PC-3 (cell line): Measurements from ENCODE around the gene TGIF1. TPM values are rescaled to one million over a fixed set of nuclear protein-coding genes. Genes with fewer than 3 reads are reported as not detected.

ENCODE experiments used
- ATAC-seq: fragments of 200-7000 bp; cut with Tn5 transposase; 2 replicates; pipeline ENCODE4 v1.9.1; 2020; ENCODE audit warnings: mild to moderate bottlenecking, moderate library complexity
- BruUV-seq: library from RNA; stranded (reverse); fragments of 400-500 nt; replicated peaks from 2 replicates; lab custom pipeline; 2021; lab: Mats Ljungman, UMichigan
- CTCF ChIA-PET: fragments of 300-600 bp; sonication (Branson Sonifier 250); formaldehyde crosslinking; loops from one replicate; lab custom pipeline; 2022; ENCODE audit warnings: antibody characterized with exemption; lab: Charles Lee
- POLR2A ChIA-PET: fragments of 300-600 bp; sonication (Branson Sonifier 250); formaldehyde crosslinking; loops from one replicate; lab custom pipeline; 2022; ENCODE audit warnings: antibody characterized with exemption; ENCODE audit not compliant: unreplicated experiment; lab: Charles Lee
- DNase-seq: peaks from one replicate; pipeline ENCODE4 v3.0.0-alpha.2; 2015
- H2AFZ ChIP-seq: fragments of 300-600 bp; sonication (generic); 2 replicates; pipeline ENCODE4 v1.6.0; 2016; ENCODE audit warnings: antibody characterized with exemption, low read length
- H3F3A ChIP-seq: fragments of 300-600 bp; sonication (generic); one replicate; pipeline ENCODE4 v1.6.0; 2017; ENCODE audit warnings: antibody characterized with exemption, low read length, control low read depth, mild to moderate bottlenecking; ENCODE audit not compliant: unreplicated experiment
- H3K27ac ChIP-seq: fragments of 300-600 bp; sonication (generic); 2 replicates; pipeline ENCODE4 v1.5.1; 2016; ENCODE audit warnings: mild to moderate bottlenecking, low read length
- H3K27me3 ChIP-seq: fragments of 300-600 bp; sonication (generic); 2 replicates; pipeline ENCODE4 v1.6.1; 2016; ENCODE audit warnings: low read length, mixed read lengths
- H3K36me3 ChIP-seq: fragments of 300-600 bp; sonication (generic); 2 replicates; pipeline ENCODE4 v1.6.1; 2016; ENCODE audit warnings: low read depth, mixed run types, low read length, mixed read lengths
- H3K4me1 ChIP-seq: fragments of 300-600 bp; sonication (generic); 2 replicates; pipeline ENCODE4 v1.5.1; 2016; ENCODE audit warnings: low read length; ENCODE audit not compliant: insufficient read depth
- H3K4me2 ChIP-seq: fragments of 300-600 bp; sonication (generic); 2 replicates; pipeline ENCODE4 v1.6.0; 2016; ENCODE audit warnings: low read length
- H3K4me3 ChIP-seq: fragments of 300-600 bp; sonication (generic); 2 replicates; pipeline ENCODE4 v1.5.1; 2016; ENCODE audit warnings: mild to moderate bottlenecking, low read length, mixed read lengths
- H3K79me2 ChIP-seq: fragments of 300-600 bp; sonication (generic); 2 replicates; pipeline ENCODE4 v1.6.1; 2017; ENCODE audit warnings: low read length, mixed read lengths
- H3K9ac ChIP-seq: fragments of 300-600 bp; sonication (generic); 2 replicates; pipeline ENCODE4 v1.6.0; 2016; ENCODE audit warnings: mild to moderate bottlenecking, low read length
- H3K9me2 ChIP-seq: fragments of 300-600 bp; sonication (generic); replicated peaks from 2 replicates; pipeline ENCODE4 v1.6.1; 2016; ENCODE audit warnings: mixed run types, low read length, mixed read lengths
- H3K9me3 ChIP-seq: fragments of 300-600 bp; sonication (generic); 2 replicates; pipeline ENCODE4 v1.6.1; 2016; ENCODE audit warnings: low read length, mixed read lengths
- H4K20me1 ChIP-seq: fragments of 300-600 bp; sonication (generic); 2 replicates; pipeline ENCODE4 v1.6.1; 2016; ENCODE audit warnings: low read length, mixed read lengths
- EZH2 ChIP-seq: fragments of 300-600 bp; sonication (generic); IDR thresholded peaks from one replicate; pipeline ENCODE4 v1.6.1; 2017; ENCODE audit warnings: antibody characterized with exemption, mild to moderate bottlenecking, low read length; ENCODE audit not compliant: unreplicated experiment
- EZH2phosphoT487 ChIP-seq: fragments of 300-600 bp; sonication (generic); IDR thresholded peaks from 2 replicates; pipeline ENCODE4 v1.6.1; 2018; ENCODE audit warnings: mild to moderate bottlenecking, antibody characterized with exemption, low read length, borderline replicate concordance
- intact Hi-C: fragments of 100-400 bp; cut with micrococcal nuclease; formaldehyde crosslinking; loops from 2 replicates; pipeline ENCODE4 v1.9.0; 2023
- total RNA-seq: library from RNA; depleted of rRNA; stranded (reverse); fragments of >200 nt; gene quantifications from 2 replicates; pipeline ENCODE4 v1.2.3, GENCODE V29; 2014
- TF ChIP-seq, protein P1 (sequence below): fragments of 300-600 bp; sonication (generic); conservative IDR thresholded peaks from 2 replicates; pipeline ENCODE4 v1.5.1; 2017; ENCODE audit warnings: antibody characterized with exemption, low read depth, mild to moderate bottlenecking, low read length

TGIF1 gene
- total RNA-seq, 1 experiment from 2014 or later: 114 TPM

DNA sequence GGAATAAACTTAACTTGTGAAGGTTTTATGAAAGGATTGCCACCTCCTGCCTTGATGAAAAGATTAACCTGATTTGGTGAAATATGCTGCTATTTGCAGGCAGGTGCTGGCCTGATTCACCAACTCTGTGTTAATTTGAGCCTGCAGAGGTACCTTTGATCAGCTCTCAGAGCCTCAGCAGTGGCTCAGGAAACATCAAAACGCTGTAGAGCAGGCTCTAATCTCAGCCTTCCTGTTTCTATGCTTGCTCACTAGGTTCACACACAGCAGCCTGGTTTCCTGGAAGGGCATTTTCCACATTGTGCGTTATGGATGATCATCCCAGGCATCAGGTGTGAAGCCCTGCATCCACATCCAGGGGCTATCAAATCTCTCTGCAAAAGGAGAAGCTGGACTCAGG, 16.9 kb downstream of the TGIF1 start:
- H3K9me3 ChIP-seq: no peaks in the 10 kb centered on the region
- peaks cover 13% of the 10 kb centered on the region for H3K4me1 ChIP-seq
- H2AFZ ChIP-seq: no peak overlapping the region
- H3F3A ChIP-seq: peaks cover 3% of the 10 kb centered on the region
- ChIA-PET CTCF (interaction anchor here (0.6 kb wide), 1 partner anchor 71 kb away, joined by 3 read pairs; no protein-coding TSS in a partner anchor), POLR2A (no interaction called here)
- H3K79me2 ChIP-seq: no peaks in the 10 kb centered on the region
- no TSS peak for BruUV-seq
- ATAC-seq: peak; percentile 16; the same call in 1 of the 2 replicates
- peak overlapping the region; percentile 43; the same call in 1 of the 2 replicates for H3K27ac ChIP-seq
- no peak overlapping the region for H3K4me3 ChIP-seq
- H3K9ac ChIP-seq: no peak overlapping the region
- no peaks in the 10 kb centered on the region for H3K27me3 ChIP-seq
- peaks cover 4% of the 10 kb centered on the region; the same call in 1 of the 2 replicates for H3K36me3 ChIP-seq
- H3K9me2 ChIP-seq: no peaks in the 10 kb centered on the region
- no peak for TF ChIP-seq EZH2
- no peak for TF ChIP-seq EZH2phosphoT487
- TF ChIP-seq, protein P1, sequence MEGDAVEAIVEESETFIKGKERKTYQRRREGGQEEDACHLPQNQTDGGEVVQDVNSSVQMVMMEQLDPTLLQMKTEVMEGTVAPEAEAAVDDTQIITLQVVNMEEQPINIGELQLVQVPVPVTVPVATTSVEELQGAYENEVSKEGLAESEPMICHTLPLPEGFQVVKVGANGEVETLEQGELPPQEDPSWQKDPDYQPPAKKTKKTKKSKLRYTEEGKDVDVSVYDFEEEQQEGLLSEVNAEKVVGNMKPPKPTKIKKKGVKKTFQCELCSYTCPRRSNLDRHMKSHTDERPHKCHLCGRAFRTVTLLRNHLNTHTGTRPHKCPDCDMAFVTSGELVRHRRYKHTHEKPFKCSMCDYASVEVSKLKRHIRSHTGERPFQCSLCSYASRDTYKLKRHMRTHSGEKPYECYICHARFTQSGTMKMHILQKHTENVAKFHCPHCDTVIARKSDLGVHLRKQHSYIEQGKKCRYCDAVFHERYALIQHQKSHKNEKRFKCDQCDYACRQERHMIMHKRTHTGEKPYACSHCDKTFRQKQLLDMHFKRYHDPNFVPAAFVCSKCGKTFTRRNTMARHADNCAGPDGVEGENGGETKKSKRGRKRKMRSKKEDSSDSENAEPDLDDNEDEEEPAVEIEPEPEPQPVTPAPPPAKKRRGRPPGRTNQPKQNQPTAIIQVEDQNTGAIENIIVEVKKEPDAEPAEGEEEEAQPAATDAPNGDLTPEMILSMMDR: no peak
- H3K4me2 ChIP-seq: peak overlapping the region; percentile 50; the same call in 1 of the 2 replicates
- intact Hi-C loops: no loop called here
- no peaks in the 10 kb centered on the region for H4K20me1 ChIP-seq
- no peak for DNase-seq

DNA sequence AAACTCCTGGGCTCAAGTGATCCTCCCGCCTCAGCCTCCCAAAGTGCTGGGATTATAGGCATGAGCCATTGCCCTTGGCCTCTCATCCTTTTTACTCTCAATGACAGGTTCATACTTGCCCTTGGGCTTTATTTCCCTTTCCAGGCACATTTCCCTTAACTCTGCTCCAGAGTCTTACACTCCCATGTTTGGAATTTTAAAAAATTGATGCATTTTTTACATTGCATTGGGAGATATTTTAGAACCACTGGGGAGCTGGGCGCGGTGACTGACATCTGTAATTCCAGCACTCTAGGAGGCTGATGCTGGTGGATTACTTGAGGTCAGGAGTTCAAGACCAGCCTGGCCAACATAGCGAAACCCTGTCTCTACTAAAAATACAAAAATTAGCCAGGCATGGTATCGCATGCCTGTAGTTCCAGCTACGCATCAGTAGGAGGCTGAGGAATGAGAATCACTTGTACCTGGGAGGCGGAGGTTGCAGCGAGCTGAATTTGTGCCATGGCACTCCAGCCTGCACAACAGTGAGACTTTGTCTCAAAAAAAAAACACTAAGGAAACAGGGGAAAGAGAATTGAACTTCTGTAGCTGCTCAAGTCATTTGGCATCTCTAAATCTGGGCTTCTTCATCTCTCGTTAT, 18.2 kb downstream of the TGIF1 start:
- peaks cover 3% of the 10 kb centered on the region for H3F3A ChIP-seq
- no peaks in the 10 kb centered on the region for H3K9me2 ChIP-seq
- TF ChIP-seq, protein P1: 0 out of 2 replicates have a peak, but pooled peaks have one; percentile 13
- no peak for TF ChIP-seq EZH2
- TF ChIP-seq EZH2phosphoT487: no peak
- intact Hi-C loops: no loop called here
- DNase-seq (no peak), ATAC-seq (no peak)
- H3K9ac ChIP-seq: no peak overlapping the region
- H3K27me3 ChIP-seq: no peaks in the 10 kb centered on the region
- no peak overlapping the region for H2AFZ ChIP-seq
- no peaks in the 10 kb centered on the region for H3K9me3 ChIP-seq
- ChIA-PET CTCF (no interaction called here), POLR2A (interaction anchor here (0.5 kb wide), 1 partner anchor 14 kb away, joined by 37 read pairs; no protein-coding TSS in a partner anchor)
- H3K4me1 ChIP-seq: peaks cover 13% of the 10 kb centered on the region
- no peak overlapping the region for H3K27ac ChIP-seq
- H3K4me3 ChIP-seq: no peak overlapping the region
- H3K36me3 ChIP-seq: no peaks in the 10 kb centered on the region
- BruUV-seq: no TSS peak
- H4K20me1 ChIP-seq: no peaks in the 10 kb centered on the region
- H3K4me2 ChIP-seq: no peak overlapping the region
- H3K79me2 ChIP-seq: no peaks in the 10 kb centered on the region

DNA sequence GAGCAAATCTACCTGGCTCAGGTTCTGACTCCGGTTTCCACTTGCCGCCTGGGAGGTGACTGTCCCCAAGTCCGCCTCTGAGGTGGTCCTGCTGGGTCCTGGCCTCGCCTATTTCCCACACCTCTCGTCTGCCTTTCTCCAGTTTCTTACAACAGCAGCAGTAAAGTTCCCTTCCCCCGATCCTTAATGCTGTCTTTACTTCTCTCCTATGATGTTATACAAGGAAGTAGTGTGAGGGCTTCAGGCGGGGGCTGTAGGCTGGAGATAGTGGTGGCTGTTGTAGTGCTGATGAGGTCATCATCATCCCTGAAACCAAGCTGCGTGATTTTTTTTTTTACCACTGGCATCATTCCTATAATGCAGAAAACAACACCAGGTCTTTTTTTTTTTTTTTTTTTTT, 18.9 kb downstream of the TGIF1 start:
- intact Hi-C loops: no loop called here
- no peaks in the 10 kb centered on the region for H3K27me3 ChIP-seq
- no peak for DNase-seq
- ATAC-seq: no peak
- no peak overlapping the region for H3K27ac ChIP-seq
- no peak overlapping the region for H3K4me2 ChIP-seq
- POLR2A ChIA-PET: no interaction called here
- H3K9me3 ChIP-seq: no peaks in the 10 kb centered on the region
- no peaks in the 10 kb centered on the region for H3K79me2 ChIP-seq
- no peaks in the 10 kb centered on the region for H3K36me3 ChIP-seq
- no TSS peak for BruUV-seq
- CTCF ChIA-PET: interaction anchor here (0.5 kb wide), 1 partner anchor 187 kb away, joined by 3 read pairs; no protein-coding TSS in a partner anchor
- no peak overlapping the region for H2AFZ ChIP-seq
- H3K4me3 ChIP-seq: no peak overlapping the region
- peaks cover 13% of the 10 kb centered on the region for H3K4me1 ChIP-seq
- no peaks in the 10 kb centered on the region for H4K20me1 ChIP-seq
- no peak for TF ChIP-seq EZH2phosphoT487
- TF ChIP-seq, protein P1: no peak
- no peak for TF ChIP-seq EZH2
- H3F3A ChIP-seq: peaks cover 3% of the 10 kb centered on the region
- no peak overlapping the region for H3K9ac ChIP-seq
- H3K9me2 ChIP-seq: no peaks in the 10 kb centered on the region
